ENCODE measurements around the gene RNF217.

RNF217 gene

GRCh38 chr6:124993327-124993726, 31.1 kb downstream of the RNF217 start:
- no peak for DNase-seq (ENCODE audit: extremely low read depth, low read depth)
- TF ChIP-seq CTCF (IDR thresholded peaks at IDR 0.05; ENCODE audit: low read depth, low read length): no peak

- DNase-seq (ENCODE audit: extremely low read depth, low read depth): no peak
- TF ChIP-seq CTCF (IDR thresholded peaks at IDR 0.05; ENCODE audit: low read depth, low read length): no peak
Measured at GRCh38 chr6:124994648-124995047, 32.4 kb downstream of the RNF217 start.

- no peak for TF ChIP-seq CTCF (IDR thresholded peaks at IDR 0.05; ENCODE audit: low read depth, low read length)
- no peak for DNase-seq (ENCODE audit: extremely low read depth, low read depth)
Measured at GRCh38 chr6:124995131-124995530, 32.9 kb downstream of the RNF217 start.

- no peak for TF ChIP-seq CTCF (IDR thresholded peaks at IDR 0.05; ENCODE audit: low read depth, low read length)
- DNase-seq (ENCODE audit: extremely low read depth, low read depth): no peak
Measured at GRCh38 chr6:124995645-124996325, 33.5 kb downstream of the RNF217 start.

DNA sequence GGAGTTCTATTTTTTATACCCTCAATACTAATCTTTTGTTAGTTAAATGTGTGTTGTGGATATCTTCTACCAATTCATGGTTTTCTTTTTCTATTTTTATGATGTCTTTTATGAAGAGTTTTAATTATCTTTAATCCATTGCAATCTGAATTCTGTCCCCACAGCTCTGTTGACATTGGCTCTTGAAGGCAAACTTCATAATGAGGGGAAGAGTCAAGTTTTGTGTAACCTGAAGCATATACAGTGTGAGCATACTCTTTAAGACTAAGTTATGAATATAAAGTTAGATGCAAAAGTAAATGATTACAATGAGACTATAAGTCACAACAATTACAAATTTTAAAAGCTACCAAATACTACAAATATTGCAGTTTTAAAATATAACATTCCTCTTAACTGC, 34.2 kb downstream of the RNF217 start:
- no peak for DNase-seq (ENCODE audit: extremely low read depth, low read depth)
- TF ChIP-seq CTCF (IDR thresholded peaks at IDR 0.05; ENCODE audit: low read depth, low read length): no peak

DNA sequence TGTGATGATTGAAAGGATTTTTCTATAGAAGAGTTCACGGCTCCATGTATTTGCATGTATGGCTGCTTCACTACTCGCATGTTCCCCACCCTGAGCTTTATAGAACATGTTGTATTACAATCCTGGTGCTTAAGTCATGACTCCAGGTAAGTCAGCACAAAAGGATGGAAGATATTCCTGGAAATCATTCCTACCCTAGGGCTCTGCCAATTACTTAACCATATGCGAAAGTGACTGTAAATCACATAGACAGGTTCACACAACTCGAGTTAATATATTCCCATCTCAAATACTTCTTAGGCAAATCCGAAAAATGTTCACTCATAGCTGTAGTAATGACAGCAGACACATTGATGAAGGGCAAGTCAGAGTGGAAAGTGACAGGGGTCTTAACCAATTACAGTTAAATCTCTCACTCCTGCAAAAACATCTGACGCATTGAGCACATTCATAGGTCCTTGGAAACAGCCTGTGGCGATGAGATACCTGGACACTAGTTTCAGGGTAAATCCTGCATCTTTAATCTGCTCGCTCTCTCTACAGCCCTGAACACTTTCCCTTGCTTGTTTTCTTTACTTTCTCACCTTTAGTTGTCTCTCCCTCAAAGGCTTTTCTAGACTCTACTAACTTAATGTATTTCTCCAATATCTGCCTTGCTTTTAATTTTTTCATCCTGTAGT, 35.1 kb downstream of the RNF217 start:
- TF ChIP-seq CTCF (IDR thresholded peaks at IDR 0.05; ENCODE audit: low read depth, low read length): no peak
- DNase-seq (ENCODE audit: extremely low read depth, low read depth): no peak

- TF ChIP-seq CTCF (IDR thresholded peaks at IDR 0.05; ENCODE audit: low read depth, low read length): no peak
- DNase-seq (ENCODE audit: extremely low read depth, low read depth): no peak
Measured at GRCh38 chr6:124999105-124999764, 37.0 kb downstream of the RNF217 start.

Data from AG09319 (cell line).